GM21423 (cell line): ENCODE results near the gene PLXNB3.
A peak's percentile ranks its signal among the peaks of the same experiment; 100 is the strongest.

Source experiments
- ATAC-seq: cut with Tn5 transposase; IDR thresholded peaks from one replicate; pipeline ENCODE4 v1.9.1; 2021; ENCODE audit warnings: mild to moderate bottlenecking, moderate library complexity; ENCODE audit not compliant: unreplicated experiment

The PLXNB3 gene

DNA sequence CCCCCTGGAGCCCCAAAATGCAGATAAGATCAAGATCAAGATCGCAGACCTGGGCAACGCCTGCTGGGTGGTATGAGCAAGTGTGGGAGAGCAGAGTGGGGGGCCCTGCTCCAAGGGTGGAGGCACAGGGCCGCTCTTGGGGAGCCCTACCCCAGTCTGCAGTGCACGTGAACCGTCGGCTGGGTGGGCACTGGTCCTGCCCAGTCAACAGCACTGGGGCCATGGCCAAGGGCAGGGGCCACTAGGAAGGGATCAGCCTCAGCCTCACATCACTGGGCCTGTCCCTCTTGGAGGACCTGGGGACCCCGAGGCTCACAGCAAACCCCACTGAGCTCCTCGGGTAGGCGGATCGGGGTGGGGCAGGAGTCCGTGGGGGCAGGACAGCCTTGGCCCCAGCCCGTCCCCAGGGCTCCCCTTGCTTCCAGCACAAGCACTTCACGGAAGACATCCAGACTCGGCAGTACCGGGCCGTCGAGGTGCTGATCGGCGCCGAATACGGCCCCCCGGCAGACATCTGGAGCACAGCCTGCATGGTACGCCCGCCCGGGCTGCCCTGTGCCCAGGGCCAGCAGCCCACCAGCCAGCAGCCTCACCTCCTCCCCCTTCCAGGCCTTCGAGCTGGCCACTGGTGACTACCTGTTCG lies 20.4 kb downstream of the PLXNB3 start:
- no peak for ATAC-seq

DNA sequence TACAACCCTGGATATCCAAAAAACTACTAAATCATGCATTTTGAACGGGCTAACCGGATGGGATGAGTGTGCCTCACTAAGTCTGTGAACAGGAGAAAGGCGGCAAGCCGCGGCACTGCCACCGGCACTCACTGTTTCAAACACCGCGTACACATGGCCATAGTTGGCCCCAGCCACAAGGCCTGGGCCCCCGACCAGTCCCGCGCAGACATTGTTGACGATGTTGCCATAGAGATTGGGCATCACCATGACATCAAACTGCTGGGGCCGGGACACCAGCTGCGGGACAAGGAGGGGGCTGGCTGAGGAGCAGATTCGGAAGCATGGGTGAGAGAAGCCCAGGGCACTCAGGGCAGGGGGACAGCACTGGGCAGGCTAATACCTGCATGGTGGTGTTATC lies 22.6 kb downstream of the PLXNB3 start:
- ATAC-seq, result no peak

DNA sequence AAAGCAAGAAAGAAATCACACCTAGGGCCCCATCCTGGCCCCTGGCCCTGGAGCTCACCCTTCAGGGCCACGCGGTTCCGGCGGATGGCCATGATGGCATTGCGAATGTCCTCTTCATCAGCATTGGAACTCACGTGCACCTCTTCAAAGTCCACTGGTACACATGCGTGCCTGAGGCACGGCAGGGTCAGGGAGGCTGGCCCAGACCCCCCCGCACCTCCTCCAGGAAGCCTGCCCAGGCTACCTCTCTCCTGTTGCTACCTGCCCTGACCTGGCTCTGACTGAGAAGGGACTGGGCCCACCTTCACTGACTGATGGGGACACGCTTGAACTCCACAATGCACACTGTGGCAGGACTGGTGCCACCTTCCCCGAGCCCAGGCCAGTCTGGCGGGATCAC lies 25.6 kb downstream of the PLXNB3 start:
- ATAC-seq, result no peak

DNA sequence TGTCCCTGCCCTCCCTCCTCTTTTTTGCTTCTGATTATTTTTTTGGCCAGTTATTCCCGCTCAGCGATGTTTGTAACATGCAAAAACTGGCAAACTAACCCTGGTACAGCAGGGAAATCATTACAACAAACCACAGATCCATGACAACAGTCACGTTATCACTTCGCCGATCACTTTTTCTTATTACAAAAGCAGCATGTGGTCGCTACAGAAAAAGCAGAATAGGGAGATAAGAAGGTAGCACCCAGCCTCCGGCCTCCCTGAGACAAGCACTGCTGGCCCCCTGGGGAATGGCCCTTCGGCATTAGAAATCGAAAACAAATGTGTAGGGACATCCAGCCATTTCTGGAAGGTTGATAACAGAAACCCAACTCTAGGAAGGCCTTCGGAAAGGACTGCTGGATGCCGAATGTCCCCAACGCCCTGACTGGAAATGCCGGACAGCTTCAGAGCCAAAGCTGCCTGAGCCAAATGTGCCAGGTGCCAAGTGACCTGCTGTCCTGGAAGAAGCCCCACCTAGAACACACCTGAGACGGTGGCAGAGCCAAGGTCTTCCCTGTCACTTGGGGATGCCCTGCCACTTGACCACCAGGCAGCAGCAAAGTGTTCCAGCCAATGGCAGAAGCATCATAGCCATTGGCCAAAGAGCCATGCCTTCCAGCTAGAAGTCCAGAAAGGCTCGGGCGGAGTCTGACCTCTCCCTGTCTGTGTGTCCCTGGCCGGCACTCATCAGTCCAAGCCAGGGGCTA lies 27.2 kb downstream of the PLXNB3 start:
- ATAC-seq, result no peak

DNA sequence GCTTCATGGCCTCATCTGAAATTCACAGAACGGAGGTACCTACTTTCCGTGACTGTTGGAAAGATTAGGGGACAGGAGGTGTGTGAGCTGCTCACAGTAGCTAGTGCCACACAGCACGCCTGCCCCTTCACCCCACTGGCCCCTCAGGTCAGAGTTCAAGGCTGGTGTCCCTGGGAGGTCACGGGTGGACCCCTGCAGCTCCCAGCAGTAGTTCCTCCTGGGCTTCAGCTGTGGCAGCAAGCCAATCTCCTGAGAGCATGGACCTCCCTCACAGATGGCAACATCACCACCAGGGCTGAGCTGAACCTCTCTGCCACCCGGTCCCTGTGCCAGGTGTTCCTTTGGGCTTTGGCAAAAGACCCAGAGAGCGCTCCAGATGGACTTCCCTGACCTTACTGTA lies 28.3 kb downstream of the PLXNB3 start:
- ATAC-seq, result no peak

DNA sequence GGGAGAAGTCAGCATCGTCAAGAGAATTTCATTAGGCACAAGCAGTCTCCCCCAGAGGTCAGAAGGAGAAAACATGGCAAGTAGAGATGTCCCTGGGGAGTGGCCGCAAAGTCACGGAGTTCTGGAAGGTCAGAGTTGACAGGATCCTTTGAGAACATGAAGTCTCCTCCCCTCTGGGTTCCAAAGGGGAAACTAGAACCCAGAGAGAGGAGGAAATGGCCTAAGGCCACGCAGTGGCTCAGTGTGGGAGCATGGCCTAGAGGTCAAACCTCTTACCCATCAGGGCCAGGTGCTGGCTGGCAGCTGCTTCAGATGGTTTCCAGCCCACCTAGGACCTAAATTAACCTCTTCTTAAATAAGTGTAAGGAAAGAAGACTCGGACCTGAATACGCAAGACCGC lies 29.2 kb downstream of the PLXNB3 start:
- no peak for ATAC-seq

DNA sequence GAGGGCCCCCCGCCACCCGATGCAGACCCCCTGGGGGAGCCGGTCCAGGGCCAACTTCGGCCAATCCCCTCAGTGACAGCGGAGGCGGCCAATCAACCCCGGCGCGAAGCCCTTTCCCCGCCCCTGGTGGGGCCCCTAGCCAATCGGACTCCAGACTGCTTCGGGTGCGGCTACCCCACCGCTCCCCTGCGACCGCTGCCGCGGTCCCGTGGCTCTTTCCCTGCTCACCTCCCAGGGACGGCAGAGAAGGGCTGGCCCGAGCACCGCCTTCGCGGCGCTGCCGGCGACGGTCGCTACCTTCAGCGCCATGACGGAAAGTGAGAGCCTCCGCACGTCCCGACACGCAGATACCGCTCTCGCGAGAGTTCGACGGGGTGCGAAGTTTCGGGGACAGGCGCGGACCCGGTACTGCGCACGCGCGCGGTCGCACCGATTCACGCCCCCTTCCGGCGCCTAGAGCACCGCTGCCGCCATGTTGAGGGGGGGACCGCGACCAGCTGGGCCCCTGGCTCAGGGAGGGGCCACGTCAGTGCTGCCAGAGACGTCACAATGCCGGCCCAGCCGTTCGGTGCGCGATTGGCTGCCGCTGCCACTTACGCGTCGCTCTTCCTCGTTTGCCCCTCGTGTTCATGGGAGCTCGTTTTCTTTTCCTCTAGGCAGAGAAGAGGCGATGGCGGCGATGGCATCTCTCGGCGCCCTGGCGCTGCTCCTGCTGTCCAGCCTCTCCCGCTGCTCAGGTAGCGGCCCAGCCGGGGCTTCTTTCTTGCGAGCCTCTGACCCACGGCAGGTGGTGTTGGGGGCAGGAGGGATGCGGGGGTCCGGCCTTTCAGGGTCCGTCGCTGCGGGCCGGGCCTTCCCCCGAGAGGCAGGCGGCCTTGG lies 30.2 kb downstream of the PLXNB3 start, which contains the start of the genes IDH3G and SSR4:
Gene IDH3G (minus strand): TSS at position 358 of the 879 bp plus-strand sequence. CDS start 49 bp downstream, at position 309.
Gene SSR4 (plus strand): TSS at position 651 of the 879 bp plus-strand sequence. CDS start 20 bp downstream, at position 671.
- peak; percentile 93 for ATAC-seq

DNA sequence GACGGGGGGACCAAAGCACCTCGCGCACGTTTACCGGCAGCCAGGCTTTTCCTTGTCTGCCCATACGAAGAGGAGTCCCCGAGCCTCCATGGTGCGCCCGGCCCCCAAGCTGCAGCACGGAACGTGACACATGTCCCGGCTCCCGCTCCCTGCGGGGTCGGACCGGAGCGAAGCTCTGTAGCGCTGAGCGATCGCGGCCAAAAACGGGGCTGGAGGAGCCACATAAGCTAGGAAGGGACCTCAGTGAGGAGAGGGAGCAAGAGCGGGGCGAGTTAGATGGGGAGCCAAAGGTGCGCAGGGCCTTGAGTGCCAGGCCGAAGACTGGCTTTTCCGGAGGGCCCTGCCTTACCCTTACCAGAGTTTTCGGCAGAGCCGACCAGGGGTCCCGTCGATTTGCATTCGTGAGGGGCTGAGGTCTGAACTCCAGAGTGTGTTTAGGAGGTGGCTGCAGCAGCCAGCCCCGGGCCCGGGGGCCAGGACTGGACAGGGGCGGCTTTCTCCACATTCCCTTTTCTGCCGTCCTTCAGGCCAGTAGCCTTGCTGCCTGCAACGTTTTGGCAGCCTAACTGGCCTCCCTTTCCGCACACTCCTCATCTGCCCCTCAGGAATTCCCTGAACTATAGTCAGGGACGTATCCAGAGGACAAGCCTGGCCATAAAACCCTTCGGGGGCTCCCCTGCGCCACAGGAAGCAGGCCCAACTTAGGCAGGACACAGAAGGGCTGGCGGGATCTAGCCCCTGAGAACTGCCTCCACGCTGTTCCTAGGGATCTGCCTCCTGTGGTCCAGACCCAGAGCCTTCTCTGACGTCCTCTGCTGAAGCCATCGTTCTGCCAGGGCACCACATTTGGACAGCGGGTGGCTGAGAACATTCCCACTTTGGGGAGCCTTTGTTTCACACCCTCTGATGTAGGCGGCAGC lies 31.1 kb downstream of the PLXNB3 start:
- no peak for ATAC-seq

DNA sequence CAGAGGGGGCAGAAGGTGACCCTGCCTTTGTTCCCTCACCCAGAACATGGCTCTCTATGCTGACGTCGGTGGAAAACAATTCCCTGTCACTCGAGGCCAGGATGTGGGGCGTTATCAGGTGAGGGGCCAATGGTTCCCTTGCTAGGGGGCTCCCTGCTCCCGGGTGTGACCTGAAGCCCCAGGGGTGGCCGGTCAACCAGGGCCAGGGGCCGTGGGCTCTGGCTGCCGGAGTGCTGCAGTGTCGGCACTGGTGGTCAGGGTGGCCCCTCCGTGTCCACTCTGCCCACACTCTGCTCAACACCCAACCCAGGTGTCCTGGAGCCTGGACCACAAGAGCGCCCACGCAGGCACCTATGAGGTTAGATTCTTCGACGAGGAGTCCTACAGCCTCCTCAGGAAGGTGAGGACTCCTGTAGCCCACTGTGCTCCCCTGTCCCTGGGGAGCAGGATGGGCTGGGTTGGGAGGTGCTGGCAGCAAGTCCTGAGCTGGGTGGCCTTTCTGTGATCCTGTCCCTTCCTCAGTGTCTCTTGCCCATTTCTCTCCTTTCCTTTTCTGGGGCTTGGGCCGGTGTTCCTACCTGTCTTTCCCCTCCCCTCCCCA lies 33.5 kb downstream of the PLXNB3 start:
- ATAC-seq, result no peak

DNA sequence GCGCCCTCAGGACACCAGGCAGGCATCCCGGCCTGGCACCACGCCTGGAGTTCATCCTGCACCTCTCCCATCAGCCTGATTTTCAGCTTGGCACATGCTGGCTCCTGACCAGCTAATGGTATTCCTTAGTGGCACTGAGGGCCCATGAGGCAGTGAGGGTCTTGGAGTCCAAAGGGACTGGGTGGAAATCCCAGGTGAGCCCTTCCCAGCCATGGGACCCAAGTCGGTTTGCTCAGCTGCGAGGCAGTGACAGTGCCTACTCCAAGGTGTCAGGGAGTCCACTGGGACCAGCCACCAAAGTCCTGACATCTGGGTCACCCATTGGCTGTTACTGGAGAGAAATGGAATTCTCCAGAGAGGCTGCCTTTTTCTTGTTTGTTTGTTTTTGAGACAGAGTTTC lies 35.3 kb downstream of the PLXNB3 start:
- ATAC-seq, result no peak

DNA sequence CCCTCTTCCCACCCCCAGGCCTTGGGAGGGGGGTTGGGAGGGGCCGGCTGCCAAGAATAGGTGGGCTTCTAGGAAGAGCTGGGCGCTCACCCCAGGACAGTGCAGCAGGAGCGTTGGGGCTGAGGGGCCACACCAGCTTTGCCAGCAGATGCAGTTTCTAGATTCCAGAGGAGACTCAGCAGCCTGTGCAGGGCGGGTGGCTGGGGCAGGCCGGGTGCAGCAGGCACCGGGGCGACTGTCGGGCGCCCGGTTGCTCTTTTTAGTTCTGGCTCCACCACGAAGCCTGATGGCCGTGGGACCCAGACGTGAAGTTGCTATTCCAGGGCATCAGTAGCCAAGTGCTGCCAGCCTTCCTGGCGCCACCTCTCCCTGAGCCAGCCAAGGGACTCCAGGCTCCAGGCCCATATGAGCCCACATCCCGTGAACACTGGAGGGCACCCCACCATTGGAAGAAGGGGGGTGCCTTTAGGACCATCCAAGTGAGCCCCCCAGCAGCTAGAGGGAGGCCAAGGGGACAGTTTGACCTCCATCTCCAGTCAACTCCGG lies 36.2 kb downstream of the PLXNB3 start:
- ATAC-seq, result no peak

DNA sequence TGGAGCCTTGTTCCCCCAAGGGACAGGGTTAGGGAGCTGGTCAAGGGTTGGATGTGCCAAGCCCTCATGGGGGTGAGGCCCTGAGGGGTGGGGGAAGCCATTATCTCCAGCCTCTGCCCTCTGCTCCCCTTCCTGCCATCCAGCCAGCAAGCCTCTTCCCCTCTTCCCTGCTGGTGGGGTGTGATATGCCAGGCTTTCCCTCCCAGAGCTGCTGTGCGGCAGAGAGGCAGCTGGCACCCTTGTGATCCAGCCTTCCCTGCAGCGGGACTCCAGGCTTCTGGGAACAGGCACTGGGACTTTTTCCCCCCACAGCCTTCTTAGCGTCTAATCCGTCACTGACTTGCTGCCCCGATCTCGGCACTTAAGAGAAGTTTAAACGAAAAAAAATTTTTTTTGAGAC lies 36.7 kb downstream of the PLXNB3 start:
- no peak for ATAC-seq

DNA sequence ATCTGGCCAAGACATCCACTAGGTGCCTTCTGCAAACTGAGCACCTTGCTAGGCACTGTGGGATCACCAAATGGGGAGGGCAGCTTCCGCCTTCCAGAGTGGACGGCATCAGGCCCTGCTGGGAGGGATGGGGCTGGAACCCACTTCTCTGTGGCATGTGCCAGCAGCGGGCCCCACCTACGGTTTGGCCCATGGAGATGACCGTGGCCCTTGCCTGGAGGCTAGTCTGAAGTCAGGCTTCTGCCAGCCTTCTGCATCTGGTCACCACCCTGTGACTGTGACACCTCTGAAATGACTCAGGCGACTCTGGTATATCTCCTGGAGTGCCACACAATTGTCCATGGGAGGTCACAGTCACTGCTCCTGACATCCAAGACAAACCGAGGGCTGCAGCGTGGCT lies 37.6 kb downstream of the PLXNB3 start:
- no peak for ATAC-seq

DNA sequence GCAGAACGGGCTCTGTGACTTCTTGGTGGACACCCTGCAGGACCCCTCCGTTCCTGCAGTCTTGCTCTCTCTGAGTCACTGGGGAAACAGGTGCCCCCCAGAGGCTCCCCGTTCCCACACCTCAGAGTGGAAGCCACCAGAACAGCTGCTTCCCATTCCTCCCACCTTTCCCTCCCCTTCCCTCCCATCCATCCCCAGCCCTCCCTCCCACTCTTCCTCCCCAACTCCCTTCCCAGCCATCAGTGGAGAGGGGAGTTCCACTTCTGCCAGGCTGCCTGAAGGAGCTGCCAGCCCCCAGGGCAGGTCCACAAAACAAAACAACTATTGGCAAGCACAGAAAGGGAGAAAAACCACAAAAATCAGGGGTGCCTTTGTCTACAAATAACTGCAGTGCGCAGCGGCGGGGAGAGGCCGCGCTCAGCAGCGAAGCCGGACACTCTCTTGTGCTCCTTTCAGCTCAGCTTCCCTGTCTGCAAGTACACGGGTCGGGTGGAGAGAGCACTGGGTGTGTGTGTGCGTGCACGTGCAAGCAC lies 38.5 kb downstream of the PLXNB3 start:
- ATAC-seq, result no peak

DNA sequence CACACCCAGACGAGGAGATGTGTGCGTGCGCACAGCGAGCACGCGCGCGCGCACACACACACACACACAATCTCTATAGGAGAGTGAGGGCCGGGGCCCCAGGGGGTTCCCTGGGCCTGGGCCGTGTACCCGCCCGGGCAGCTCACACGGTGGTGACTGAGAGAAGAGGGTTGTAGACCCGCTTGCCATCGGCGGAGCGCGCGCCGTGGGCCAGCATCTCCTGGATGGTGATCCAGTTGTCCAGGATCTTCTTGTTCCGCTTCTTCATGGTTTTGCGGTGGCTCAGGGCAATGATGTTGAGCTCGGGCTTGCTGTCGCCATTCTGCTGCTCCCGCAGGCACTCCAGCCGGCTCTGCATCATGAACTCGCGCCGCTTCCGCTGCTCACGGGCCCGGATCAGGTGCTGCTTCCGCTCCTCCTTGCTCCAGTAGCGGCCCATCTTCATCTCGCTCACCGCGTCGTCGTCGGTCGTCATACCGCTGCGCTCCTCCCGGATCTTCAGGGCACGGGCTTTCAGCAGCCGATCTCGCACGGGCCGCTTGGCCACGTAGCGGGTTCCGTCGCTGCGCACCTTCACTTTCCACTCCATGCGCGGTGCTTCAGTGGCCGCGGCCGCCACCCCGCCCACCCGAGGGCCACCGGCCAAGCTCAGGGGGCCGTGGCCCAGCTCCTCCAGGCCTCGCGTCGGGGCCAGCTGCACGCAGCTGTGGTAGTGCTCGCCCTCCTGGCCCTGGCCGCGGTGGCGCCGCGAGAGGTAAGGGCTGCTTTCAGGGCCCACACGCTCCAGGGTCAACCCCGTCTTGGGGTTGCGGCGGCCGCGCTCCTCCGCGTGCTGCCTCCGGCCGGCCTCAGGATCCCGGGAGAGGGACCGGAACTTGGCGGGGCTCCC lies 39.4 kb downstream of the PLXNB3 start:
- ATAC-seq, result no peak

DNA sequence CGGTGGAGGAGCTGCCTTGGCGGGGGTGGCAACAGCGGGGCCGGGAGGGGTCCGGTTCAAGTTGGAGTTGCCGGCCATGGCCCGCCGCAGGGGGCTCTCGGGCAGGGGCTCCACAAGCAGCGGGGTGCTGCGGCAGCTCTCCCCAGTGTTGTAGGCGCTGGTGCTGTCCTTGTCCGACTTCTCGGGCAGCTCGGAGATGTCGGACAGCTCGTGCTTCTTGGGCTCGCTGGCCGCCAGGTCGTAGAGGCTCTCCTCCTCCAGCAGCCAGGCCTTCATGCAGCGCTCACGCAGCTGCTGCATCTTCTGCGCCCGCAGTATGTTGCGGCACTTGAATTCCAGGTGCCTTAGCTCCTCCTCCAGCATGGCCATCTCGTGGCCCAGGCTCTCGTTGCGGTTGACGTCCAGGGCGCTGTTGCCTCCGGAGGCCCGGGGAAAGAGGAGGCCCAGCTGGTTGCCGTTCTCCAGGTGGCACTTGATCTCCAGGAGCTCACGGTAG lies 40.1 kb downstream of the PLXNB3 start:
- no peak for ATAC-seq

DNA sequence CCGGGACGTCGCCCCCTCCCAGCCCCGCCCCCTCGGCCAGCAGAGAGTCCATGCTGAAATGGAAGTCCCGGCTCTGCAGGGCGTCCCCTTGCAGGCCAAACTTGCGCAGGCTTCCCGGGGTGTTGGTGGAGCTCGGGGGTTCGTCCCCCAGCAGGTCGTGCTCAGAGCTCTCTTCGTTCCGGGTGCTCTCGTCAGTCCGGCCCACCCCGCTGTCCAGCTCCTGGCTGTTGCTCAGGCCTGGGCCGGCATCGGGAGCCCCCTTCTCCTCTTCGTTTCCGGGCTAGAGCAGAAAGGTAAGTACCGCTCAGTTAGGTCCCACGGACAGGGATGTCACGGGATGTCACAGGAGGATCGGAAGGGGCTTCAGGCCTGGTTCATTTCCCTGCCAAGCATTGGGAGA lies 40.6 kb downstream of the PLXNB3 start:
- ATAC-seq, result no peak

DNA sequence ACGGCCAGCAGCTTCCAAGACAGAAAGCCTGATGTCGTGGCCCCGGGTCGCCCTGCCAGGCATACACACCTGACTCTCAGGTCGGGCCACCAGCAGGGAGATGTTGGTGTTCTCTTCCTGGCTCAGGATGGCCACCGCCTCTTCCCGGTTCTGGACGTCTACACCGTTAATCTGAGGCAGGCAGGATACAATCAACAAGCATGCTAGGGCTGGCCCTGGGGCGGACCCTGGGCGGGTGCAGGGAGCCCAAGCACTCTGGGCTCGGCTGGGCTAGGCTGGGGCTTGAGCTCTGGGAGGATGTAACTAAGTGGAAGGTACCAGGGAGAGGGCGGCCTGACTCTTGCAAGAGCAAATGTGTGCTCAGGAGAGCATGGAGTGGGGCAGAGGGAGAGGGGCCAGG lies 41.4 kb downstream of the PLXNB3 start:
- no peak for ATAC-seq
